Skeletal muscle satellite cell (primary cell): Measurements from ENCODE around the gene C19orf81. TPM values are rescaled to one million over a fixed set of nuclear protein-coding genes. Genes with fewer than 3 reads are reported as not detected.
"Not testable (repeated sequence)": the region's sequence is repeated elsewhere in the genome, so short reads cannot be mapped to it uniquely, and the experiment has no call there.

Experiments
- H3K27me3 ChIP-seq: 2 replicates; pipeline ENCODE4 v1.7.0; 2013; ENCODE audit warnings: low read length; ENCODE audit not compliant: control insufficient read depth, insufficient read depth
- H3K36me3 ChIP-seq: 2 replicates; pipeline ENCODE4 v1.7.0; 2013; ENCODE audit warnings: mild to moderate bottlenecking, control low read depth, low read length; ENCODE audit not compliant: insufficient read depth
- H3K4me1 ChIP-seq: 2 replicates; pipeline ENCODE4 v1.7.0; 2013; ENCODE audit warnings: low read length; ENCODE audit not compliant: control insufficient read depth, insufficient read depth
- H3K4me2 ChIP-seq: 2 replicates; pipeline ENCODE4 v1.7.0; 2013; ENCODE audit warnings: mild to moderate bottlenecking, low read length
- H3K4me3 ChIP-seq: 2 replicates; pipeline ENCODE4 v1.7.0; 2013; ENCODE audit warnings: low read length
- H3K9ac ChIP-seq: 2 replicates; pipeline ENCODE4 v1.7.0; 2013; ENCODE audit warnings: mild to moderate bottlenecking, low read depth, low read length, moderate library complexity
- H3K9me3 ChIP-seq: replicated peaks from 2 replicates; pipeline ENCODE4 v1.7.0; 2013; ENCODE audit warnings: mild to moderate bottlenecking, control low read depth, low read length
- total RNA-seq: library from RNA; depleted of rRNA; stranded (reverse); fragments of >200 nt; gene quantifications from 2 replicates; pipeline ENCODE4 v1.2.3, GENCODE V29; 2012; rRNA removed

C19orf81 gene
- not detected in 2 replicates for total RNA-seq

DNA sequence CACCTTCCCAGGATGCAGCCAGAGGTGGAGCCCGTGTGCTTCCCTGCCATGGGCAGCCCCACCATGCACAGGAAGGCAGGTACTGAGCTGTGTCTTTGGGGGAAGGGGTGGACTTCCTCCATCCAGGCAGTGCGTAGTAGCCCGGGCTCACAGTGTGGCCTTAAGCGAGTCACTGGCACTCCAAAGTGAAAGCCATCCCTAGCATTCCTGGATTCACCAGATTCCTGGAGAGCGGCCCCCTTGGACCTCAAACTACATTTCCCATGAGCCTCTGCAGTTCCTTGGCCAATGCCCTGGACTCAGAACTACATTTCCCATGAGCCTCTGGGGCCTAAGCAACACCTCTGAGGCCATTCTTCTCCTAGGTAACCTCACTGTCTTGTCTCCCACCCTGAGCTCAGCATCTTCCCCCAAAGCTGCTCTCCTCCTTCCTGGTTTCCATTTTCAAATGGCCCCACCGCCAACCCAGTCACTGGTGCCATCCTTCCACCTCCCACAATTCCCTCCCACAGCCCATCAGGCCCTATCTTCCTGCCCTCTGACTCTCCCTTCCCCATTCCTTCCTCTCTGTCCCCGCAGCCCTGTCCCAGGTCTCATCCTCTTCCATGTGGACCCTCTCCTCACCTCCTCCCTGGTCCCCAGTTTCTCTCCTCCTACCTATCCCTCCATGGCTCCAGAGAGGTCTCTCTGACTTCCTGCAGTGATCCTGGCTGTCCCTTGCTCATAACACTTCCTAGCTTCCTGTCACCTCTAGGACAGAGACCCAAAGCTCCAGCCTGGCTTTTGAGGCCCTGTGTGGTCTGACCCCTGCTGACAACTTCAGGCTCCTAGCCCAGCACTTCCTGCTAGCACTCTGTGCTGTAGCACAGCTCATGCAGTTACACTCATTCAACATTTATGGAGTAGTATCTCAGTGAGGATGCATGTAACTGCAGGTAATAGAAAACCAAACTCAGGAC lies at the start of gene C19orf81:
C19orf81 (plus strand) TSS at position 13 of the 959 bp plus-strand sequence; CDS start at position 13, 0 bp downstream.
- Histone ChIP-seq H3K27me3 (no peaks in the 10 kb centered on the region), H3K4me3 (no peak within 1 kb of the TSS), H3K9ac (no peak within 1 kb of the TSS), H3K4me2 (no peak within 1 kb of the TSS), H3K4me1 (no peaks in the 10 kb centered on the region), H3K36me3 (no peaks in the 10 kb centered on the region), H3K9me3 (peaks cover 4% of the 10 kb centered on the region)

DNA sequence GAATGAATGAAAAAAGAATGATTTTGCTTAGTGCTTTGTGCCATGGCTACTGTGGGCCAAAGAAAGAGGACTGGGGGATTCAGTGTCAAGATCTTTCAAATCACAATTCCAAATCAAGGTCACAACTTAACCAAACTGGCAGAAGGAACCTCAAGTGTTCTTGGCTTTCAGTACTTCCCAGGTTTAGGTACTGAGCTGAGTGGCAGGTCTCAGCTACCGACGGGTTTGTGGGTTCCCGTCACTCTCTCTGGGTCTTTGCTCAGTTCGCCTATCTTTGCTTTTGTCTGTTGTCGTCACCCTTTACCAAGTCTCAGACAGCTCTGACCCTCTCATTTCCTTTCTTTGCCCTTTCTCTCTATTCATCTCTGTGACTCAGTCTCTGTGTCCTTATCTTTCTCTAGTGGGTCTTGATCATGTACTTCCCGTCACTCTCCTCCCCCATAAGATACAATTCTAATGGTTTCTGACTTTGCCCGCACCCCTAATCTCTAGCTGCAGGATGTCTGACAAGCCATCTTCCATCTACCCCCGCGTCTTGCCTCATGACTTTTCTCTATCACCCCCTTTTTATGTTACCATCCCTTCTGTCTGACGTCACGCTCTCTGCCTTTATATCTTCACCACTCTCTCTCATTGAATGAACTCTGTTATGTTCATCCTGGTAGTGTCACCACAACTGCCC lies 47.7 kb upstream of the C19orf81 start:
- Histone ChIP-seq H3K4me1 (no peaks in the 10 kb centered on the region), H3K4me3 (no peak overlapping the region), H3K27me3 (no peaks in the 10 kb centered on the region), H3K9me3 (no peaks in the 10 kb centered on the region), H3K9ac (no peak overlapping the region), H3K4me2 (no peak overlapping the region), H3K36me3 (no peaks in the 10 kb centered on the region)

DNA sequence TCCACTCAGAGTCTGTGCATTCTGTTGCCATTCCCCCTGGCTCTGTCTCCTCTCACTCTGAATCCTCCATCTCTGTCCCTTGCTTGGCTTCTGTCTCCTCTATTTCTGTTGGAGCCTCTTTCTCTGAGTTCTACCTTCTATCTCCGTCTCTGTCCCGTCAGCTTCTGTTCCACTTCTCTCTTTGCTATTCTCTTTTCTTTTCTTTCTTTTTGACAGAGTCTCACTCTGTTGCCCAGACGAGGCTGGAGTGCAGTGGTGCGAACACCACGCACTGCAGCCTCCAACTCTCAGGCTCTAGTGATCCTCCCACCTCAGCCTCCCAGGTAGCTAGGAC lies 47.2 kb upstream of the C19orf81 start:
- no peak overlapping the region for H3K4me2 ChIP-seq
- H3K36me3 ChIP-seq = no peaks in the 10 kb centered on the region
- H3K9me3 ChIP-seq = no peaks in the 10 kb centered on the region
- no peak overlapping the region for H3K4me3 ChIP-seq
- no peaks in the 10 kb centered on the region for H3K4me1 ChIP-seq
- no peak overlapping the region for H3K9ac ChIP-seq
- H3K27me3 ChIP-seq = no peaks in the 10 kb centered on the region

DNA sequence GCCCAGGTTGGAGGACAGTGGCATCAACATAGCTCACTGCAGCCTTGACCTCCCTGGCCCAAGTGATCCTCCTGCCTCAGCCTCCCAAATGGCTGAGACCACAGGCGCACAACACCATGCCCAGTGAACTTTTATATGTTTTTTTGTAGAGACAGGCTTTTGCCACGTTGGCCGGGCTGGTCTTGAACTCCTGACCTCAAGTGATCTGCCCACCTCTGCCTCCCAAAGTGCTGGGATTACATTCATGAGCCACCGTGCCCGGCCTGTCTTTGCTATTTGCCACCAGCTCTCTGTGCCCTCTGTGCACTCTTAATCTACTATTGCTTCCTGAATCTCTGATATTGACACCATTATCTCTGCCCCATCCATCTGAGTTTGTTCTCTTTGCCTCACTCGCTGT lies 46.7 kb upstream of the C19orf81 start:
- Histone ChIP-seq H3K27me3 (no peaks in the 10 kb centered on the region), H3K9me3 (no peaks in the 10 kb centered on the region), H3K9ac (no peak overlapping the region), H3K4me1 (no peaks in the 10 kb centered on the region), H3K4me3 (no peak overlapping the region), H3K4me2 (no peak overlapping the region), H3K36me3 (no peaks in the 10 kb centered on the region)

DNA sequence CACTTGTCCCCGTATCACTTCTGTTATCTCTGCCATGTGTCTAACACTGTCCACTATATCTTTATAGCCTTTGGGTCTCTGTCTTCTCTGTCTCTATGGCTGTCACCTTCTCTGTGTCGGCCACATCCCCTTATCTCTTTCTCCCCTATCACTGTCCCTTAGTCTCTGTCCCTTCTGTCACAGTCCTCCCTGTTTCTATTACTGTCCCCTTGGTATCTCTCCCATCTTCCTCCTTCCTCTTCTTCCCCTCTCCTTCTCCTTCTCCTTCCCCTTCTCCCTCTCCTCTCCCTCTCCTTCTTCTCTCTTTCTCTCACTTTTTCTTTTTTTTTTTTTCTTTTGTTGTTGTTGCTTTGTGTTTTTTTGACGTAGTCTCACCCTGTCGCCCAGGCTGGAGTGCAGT lies 46.3 kb upstream of the C19orf81 start:
- H3K4me3 ChIP-seq = no peak overlapping the region
- no peaks in the 10 kb centered on the region for H3K9me3 ChIP-seq
- H3K27me3 ChIP-seq = no peaks in the 10 kb centered on the region
- no peak overlapping the region for H3K9ac ChIP-seq
- no peaks in the 10 kb centered on the region for H3K36me3 ChIP-seq
- H3K4me1 ChIP-seq = no peaks in the 10 kb centered on the region
- H3K4me2 ChIP-seq = no peak overlapping the region

DNA sequence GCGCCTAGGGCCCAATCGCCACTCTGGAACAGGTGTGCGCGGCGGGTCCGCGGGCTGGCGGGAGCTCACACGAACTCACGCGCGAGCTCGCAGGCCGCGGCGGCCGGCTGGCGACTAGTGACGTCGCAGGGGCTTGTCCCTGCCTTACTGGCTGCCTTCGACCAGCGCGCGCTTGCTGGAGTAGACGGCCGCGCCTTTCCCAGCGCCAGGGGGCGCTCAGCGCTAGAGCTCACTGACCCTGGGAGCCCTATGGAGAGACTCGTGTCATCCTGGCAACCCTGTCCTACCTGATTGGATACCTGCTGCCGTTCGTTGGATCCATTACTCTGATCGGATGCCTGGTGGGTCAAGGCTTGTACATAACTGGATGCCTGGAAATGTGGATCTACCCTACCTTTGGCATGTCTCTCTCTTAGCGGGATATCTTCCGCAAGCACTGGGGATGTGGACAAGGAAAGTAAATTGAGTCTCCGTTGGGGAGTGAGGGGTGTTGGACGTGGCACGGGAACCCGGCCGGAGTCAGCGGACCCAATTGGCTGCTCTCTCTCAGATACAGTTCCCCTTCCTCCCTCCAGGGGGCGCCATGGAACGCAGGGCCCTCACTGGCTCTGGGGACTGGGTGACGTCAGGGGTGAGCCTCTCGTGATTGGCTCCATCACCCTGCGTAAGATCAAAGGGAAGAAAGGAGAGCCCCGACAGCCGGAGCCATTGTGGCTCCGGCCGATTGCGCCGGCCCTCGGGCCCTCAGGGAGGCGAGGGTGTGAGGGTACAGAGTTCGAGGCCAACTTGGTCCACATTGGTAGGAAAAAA lies 44.8 kb upstream of the C19orf81 start:
- H3K4me3 ChIP-seq, H3K27me3 ChIP-seq, H3K9ac ChIP-seq, H3K4me1 ChIP-seq, H3K4me2 ChIP-seq, H3K36me3 ChIP-seq, H3K9me3 ChIP-seq: not testable (repeated sequence)

DNA sequence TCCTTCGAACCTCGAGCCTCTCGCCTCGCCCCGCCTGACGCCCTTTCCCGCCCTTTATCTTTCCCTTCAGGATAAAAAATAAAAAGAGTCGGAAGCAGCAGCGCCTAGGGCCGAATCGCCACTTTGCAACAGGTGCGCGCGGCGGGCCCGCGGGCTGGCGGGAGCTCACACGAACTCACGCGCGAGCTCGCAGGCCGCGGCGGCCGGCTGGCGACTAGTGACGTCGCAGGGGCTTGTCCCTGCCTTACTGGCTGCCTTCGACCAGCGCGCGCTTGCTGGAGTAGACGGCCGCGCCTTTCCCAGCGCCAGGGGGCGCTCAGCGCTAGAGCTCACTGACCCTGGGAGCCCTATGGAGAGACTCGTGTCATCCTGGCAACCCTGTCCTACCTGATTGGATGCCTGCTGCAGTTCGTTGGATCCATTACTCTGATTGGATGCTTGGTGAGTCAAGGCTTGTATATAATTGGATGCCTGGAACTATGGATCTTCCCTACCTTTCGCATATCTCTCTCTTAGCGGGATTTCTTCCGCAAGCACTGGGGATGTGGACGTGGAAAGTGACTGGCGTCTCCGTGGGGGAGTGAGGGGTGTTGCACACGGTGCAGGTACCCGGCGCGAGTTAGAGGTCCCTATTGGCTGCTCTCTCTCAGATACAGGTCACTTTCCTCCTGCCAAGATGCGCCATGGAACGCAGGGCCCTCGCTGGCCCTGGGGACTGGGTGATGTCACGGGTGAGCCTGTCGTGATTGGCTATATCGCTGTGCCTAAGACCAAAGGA lies 43.0 kb upstream of the C19orf81 start:
- H3K4me1 ChIP-seq, H3K36me3 ChIP-seq, H3K4me2 ChIP-seq, H3K9ac ChIP-seq, H3K9me3 ChIP-seq, H3K4me3 ChIP-seq, H3K27me3 ChIP-seq: not testable (repeated sequence)

DNA sequence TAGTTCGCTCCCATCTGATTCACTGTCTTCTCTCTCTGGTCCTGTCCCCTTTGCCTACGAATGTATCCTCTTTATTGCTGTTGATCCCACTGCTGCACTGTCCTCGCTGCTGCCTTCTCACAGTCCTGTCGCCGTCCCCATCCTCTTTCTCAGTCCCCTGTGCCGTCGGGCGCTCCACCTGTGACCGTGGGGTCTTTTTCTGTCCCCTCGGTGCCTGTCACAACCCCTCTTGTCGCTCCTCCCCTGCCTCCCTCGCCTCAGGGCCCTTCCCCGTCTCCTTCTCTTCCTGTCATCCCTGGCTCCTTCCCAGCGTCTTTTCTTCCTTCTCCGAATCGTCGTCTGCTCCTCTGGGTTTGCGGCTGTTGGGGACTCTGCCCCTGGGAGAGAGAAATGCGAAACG lies 41.9 kb upstream of the C19orf81 start:
- H3K4me3 ChIP-seq = no peak overlapping the region
- no peak overlapping the region for H3K9ac ChIP-seq
- H3K36me3 ChIP-seq = no peaks in the 10 kb centered on the region
- H3K27me3 ChIP-seq = no peaks in the 10 kb centered on the region
- H3K9me3 ChIP-seq = no peaks in the 10 kb centered on the region
- H3K4me2 ChIP-seq = no peak overlapping the region
- no peaks in the 10 kb centered on the region for H3K4me1 ChIP-seq

DNA sequence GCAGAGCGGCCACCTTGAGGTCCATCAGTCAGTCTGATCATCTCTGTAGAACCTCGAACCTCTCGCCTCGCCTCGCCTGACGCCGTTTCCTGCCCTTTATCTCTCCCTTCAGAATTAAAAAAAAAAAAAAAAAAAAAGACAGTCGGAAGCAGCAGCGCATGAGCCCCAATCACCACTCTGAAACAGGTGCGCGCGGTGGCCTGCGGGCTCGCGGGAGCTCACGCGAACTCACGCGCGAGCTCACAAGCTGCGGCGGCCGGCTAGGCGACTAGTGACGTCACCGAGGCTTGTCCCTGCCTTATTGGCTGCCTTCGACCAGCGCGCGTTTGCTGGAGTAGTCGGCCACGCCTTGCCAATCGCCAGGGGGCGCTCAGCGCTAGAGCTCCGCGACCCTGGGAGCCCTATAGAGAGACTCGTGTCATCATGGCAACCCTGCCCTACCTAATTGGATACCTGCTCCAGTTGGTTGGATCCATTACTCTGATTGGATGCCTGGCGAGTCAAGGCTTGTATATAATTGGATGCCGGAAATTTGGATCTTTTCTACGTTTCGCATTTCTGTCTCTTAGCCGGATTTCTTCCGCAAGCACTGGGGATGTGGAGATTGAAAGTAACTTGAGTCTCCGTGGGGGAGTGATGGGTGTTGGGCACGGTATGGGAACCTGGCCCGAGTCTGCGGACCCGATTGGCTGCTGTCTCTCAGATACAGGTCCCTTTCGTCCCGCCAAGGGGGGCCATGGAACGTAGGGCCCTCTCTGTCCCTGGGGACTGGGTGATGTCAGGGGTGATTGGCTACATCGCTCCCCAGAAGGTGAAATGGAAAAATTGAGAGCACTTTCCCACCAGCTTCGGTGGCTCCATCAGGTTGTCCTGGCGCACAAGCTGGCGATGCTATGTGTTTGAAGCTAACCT lies 41.1 kb upstream of the C19orf81 start:
- no peaks in the 10 kb centered on the region for H3K4me1 ChIP-seq
- no peak overlapping the region for H3K9ac ChIP-seq
- H3K36me3 ChIP-seq = no peaks in the 10 kb centered on the region
- H3K9me3 ChIP-seq = no peaks in the 10 kb centered on the region
- no peaks in the 10 kb centered on the region for H3K27me3 ChIP-seq
- no peak overlapping the region for H3K4me3 ChIP-seq
- no peak overlapping the region for H3K4me2 ChIP-seq
